GDM1 (cell line): Measurements from ENCODE around the gene FRMD4B.
A peak's percentile ranks its signal among the peaks of the same experiment; 100 is the strongest.

Experiments
- DNase-seq: peaks from one replicate; lab custom pipeline; 2025; lab: John Stamatoyannopoulos, UW

Gene FRMD4B

DNA sequence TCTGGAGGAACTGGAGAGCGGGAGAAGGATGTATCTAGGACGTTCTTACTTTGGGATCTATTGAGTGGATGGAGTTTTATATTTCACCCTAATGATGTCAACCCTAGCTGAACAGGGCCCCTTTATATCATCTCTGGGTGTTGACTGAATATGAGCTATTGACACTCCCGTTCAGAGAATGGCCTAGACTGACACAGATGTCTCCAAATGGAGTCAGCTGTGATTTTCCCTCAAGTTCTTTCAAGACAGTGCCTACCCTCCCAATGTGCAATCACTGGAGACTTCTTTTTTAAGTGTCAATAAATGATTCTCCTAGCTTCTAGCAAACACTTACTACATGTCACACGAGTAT, 63.8 kb downstream of the FRMD4B start:
- no peak for DNase-seq

DNA sequence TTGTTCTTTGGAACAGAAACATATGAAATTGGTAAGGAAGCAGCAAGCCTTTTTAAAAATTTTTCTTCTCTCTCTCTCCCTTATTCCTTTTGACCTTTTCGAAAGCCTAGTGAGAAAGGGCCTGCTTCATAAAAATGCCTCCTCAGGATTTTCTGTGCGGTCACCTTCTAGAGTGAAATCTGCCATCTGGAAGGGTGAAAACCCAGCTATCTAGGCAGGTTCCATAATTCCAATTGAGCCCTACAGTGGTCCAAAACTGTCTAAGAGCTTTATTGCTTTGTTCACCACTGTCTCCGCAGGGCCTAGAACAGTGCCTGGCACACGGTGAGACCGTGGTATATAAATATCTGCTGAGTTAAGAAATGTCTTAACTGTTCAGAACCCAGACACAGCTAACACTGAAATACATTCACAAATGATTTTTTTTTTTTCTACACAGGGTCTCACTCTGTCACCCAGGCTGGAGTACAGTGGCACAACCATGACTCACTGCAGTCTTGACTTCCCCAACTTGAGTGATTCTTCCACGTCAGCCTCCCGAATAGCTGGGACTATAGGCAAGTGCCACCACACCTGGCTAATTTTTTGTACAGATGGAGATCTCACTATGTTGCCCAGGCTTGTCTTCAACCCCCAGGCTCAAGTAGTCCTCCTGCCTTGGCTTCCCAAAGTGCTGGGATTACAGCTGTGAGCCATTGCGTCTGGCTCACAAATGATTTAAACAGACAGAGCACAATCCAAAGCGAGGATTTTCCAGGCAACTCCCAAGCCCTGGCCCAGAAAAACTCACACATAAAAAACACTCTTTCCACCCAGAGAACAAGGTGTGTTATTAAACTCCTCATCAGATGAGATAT, 64.4 kb downstream of the FRMD4B start:
- no peak for DNase-seq

DNA sequence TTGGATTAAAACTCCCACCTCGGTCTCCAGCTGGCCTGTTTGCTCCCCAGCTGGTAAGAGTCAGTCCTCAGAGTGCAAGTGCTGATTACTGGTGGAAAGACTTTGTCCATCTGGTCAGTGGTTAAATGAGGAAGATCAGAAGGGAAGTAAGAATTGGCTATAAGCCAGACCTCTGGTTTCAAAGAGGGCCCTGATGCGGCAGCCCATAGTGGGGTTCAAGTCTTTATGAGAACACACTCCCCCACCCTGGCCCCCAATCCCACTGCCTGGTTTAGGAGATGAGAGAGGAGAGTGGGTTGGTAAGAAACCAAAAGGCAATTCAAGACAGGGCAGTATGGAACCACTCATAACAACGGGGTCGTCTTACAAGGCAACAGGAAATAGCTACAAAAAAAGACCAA, 65.0 kb downstream of the FRMD4B start:
- DNase-seq: no peak

DNA sequence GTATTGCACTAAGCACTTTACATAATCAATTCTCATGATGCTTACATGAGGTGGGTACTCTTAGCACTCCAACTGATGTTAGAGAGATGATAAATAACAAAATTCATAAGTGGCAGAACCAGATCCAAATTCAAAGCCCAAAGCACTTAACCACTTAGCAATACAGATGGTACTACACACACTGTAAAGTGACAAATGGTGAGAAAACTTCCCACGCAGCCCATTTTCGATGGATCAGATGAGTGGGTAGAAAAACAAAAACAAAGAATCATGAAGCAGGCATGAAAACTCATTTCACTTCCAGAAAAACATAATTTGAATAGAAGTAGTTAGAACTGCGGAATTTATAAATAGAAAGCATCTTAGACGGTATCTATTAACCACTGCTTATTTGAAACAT, 66.2 kb downstream of the FRMD4B start:
- no peak for DNase-seq

DNA sequence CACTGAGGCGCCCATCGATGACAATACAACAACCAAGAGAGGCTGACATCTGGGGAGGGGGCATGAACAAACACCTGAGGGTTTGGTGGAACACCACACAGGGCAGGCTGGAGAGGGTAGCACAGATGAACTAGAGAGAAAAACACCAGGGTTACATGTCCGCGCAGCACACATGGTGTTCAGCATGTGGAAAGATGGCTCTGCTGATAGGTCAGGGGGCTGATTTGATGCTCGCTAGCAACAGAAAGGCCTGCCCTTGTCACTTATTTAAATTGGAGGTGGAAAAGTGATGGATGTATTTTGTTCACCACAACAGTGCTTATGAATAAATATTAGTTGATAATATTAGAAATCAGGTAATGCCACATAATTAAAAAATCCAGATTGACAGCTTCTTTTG, 67.5 kb downstream of the FRMD4B start:
- no peak for DNase-seq

DNA sequence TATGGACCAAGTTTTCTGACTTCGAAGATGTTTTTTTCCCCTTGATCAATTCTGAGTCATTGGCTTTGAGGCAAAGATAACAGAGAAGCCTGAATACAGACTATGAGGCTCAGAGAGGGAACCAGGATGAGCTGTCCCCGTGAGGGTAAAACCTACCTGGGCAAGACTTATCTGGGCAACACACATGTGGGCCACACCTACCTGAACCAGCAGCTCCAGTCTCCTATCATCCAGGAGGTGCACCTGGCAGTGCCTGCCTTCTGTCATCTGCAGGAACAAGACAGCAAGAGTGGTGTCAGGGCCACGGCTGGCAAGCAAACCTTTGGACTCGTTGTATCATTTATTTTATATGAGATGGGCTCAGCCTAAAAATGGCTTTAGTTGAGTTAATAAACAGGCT, 72.6 kb downstream of the FRMD4B start:
- no peak for DNase-seq

DNA sequence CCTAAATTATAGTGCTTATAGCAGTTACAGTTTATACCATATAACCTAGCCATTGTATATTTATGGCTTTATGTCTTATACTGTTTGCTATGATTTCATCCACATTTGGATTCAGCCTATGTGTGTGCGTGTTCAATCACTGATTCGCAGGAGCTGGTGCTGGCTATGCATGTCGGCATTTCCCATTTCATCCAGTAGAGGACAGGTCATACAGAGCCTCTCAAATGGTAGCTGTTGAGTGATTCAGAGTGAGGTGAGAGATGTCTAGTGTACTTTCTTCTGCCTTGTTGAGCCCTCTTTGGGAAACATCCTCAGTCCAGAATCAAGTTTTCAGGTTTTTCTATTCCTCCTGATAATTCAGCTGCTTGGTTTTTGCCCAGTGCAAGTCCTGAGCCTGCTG, 76.1 kb downstream of the FRMD4B start:
- no peak for DNase-seq

DNA sequence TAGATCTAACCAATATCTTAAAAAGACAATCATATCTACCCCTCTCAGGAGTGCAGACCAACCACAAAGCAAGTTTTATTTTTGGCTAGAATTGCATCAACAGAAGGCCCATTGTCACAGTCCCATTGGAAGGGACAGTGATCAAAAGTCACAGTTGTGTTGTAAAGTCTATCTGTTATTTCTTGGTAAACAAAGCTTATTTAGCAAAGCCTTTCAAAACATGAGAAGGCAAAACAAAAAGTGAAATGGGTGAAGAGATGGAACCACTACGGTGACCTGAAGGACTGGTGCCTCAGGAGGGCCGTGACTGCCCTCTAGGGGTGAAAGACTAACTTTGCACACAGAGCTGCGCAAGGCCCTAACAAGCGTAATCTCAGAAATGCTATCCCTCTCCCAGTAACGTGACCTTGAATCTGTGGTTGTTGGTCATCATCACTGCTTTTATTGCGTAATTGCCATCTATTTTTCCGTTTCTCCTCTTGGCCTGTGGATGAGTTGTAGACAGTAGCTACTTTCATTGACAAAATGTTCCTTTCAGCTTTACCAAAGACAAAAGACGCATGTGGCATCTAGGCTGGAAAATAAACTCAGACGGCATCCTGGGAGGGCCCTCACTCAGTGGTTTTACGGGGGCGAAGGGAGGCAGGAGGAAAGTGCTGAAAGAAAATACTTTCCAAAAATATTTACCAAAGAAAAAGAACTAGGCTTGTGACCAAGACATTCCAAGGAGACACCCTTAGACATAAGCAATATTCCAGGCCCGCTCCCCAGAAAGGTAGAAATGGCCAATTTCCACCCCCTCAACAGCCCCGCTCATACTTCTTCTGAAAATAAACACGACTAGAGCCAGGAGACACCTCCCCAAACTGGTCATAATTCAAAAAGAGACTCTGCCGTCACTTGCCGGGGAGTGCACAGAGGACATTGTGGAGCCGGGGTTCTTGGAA, 79.4 kb downstream of the FRMD4B start:
- peak; percentile 51 for DNase-seq

DNA sequence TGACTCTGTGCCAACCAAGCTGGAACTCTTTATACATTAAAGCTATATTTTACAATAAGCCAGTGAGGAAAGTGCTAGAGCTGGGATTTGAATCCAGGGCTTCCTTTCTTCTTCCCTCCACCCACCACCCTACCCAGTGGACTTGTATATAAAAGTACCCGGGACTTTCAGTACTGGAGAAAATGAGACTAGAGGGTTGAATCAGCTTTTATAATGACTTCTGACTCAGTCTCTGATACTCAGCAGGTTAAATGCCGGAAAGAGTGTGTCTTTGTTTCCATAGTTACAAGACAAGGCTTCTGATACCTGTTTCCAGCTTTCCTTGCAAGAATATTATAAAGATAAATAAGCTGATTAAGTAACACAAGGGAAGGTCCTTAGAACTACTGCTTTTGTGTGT, 80.9 kb downstream of the FRMD4B start:
- no peak for DNase-seq

DNA sequence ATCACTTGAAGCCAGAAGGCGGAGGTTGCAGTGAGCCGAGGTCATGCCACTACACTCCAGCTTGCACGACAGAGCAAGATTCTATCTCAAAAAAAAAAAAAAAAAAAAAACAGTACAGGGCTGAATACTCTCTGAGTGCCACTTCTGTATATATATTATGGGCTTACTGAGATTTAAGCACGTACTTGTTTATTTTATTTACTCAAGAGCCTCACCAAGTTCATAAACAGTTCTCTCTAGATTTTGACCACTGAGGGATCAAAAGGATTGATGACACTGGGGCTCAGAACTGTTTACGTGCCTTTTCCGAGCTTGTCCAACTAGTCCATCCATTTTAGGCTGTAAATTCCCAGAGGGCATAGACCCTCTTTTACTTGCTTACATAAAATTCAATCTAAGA, 81.5 kb downstream of the FRMD4B start:
- no peak for DNase-seq

DNA sequence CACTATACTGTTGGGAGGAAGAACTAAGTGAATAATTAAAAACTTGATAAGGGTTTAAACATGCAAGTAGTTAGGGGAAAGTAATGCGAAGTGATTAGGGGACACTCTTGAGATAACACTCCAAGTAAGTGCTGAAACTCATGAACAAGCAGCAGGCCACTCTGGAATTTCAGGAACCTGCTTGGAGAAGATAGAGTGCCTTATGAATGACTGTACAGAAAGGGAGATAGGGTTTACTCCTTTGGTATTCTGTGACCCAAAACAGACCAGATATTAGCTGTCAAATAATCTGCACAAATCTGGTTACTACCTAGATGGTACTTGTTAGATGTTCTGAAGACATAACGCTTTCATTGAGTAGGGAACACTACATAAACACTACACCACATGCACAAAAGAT, 85.6 kb downstream of the FRMD4B start:
- no peak for DNase-seq

DNA sequence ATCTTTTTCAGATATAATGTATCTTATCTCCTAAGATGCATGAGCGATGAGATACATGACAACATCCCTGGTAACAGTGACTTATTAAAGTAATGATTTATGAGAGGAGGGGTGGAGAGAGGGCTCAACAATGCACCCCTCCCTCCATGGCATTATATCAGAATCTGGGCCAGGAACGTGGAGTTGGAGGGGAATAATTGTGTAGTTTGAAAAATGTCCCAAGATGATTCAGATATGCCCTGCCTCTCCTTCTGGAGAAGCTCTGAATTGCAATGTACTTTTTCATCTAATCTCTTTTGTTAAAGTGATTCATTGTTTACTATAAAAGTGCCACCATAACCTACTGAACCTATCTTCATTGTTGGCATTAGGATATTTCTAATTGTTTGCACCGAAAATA, 86.5 kb downstream of the FRMD4B start:
- no peak for DNase-seq

DNA sequence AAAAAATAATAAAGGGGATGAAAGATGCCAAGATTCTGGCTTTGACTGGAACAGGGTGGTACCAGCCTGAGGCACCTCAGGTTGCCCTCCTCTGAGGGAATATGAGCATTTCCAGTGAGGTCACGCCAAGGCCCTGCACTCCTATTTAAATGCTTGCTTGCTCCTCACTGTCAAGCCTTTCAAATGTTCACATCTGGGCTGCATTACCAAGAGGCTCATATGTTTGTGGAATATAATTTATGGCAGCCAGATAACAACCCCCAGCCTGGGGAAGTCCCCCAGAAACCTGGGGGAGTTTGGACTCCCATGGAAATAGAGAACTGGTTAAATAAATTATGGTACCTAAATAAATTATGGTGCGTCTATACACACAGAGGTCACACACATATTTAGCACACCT, 88.4 kb downstream of the FRMD4B start:
- DNase-seq: no peak

DNA sequence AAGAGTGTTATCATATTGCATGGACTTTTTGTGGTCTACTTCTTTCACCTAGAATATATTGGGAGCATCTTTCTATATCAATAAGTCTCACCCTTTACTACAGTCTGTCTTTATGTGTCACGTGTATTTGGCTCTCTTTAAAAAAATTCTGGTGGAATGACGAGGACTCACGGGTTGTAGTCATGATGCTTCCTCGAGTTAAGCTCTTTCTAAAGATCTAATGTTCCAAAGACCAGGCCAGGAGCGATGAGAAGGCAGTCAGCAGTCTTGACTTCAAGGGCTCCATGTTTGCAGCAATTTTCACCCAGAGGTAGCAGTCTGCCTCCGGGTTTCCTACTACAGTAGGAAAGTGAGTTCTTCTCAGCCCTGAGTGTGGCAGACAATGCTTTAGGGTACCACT, 88.9 kb downstream of the FRMD4B start:
- no peak for DNase-seq

DNA sequence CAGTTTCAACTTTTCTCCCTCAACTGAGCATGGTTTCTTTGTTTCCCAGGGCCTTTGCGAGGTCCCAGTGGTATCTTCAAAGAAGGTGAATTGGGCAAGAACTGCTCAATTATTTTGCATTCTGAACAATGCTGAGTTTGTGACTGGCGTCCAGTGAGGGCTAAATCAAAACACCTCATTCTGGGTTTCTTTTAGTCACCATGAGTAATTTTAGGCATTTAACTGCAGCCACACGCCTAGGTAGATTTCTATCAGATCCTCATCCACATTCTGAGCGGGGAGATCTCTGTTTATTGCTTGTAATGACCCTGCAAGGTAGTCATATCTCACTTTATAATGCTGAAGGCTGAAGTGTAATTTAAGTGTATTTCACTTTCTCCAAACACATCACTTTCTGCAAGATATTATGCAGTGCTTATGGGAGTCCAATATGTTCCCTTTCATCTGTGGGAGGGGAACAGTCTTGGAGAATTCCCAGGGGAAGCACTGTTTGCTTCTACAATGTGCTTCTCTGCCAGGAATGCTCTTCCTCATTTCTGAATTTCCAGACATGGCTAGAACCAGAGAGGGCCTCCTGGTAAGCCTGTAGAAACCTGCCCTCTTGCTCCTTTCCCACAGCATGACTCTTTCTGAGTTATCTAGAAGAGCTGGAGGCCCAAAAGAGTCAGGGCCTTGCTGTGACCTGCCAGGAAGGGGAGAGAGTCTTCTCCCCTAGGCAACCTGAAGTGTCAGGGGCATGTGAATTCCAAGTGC, 91.7 kb downstream of the FRMD4B start:
- DNase-seq: no peak

DNA sequence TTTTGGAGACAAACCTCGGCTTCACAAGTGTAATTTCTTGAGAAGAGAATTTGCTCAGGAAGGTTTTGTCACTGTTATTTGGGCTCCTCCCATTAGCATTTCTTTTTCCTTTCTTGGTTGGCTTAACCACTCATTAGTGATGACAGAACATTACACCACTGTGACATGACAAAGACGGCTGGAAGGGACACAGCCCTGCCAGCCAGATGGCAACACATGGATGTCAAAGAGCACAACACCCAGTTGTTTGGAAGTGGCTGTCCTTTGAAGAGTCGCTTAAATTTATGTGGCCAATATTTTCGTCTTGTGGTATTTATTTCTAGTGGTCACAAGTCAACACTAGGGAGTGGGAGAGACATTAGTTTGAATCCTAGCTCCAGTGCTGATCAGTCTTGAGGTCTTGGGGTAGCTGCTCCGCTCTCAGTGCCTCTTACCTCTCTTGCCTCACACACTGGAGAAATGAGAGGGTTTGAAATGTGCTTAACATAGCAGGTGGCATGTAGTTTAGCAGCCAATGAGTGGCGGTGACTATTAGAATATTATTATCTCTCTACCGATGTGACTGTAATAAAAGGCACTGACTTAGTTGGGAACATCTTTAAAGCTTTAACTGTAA, 92.8 kb downstream of the FRMD4B start:
- no peak for DNase-seq

DNA sequence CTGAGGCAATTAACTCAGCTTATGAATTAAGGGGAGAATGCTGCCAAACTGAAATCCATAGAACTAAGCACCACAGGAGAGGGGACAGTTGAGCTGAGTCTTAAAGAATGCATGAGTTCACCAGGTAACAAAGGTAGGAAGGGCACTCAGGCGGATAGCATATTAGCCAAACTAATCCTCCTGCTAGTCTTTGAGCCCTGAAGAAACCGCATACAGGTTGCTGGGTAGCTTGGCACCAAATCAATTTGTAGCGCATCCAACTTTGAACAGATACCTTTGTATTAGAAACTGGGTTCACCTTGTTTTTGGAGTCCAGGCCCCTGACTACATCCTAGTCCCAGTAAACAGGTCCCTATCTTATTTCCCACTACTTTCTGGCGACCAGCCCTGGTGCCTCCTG, 93.7 kb downstream of the FRMD4B start:
- DNase-seq: no peak

DNA sequence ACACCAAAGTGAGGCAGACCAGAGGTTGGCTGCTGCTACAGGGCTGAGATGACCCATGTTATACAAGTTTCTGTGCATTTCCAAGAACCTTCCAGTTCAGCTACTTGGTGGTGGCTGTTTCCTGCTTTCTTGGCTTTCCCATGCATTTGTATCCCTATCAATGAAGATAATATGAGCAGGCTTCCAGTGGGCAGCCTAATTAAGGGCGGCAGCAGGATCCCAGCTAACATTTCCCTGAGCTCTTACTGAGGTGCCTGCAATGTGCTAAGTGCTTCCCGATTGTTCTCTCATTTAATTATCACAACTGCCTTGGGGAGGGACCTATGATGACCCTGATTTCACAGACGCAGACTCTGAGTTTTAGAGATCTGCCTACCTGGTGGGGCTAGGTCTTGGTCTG, 95.5 kb downstream of the FRMD4B start:
- no peak for DNase-seq

DNA sequence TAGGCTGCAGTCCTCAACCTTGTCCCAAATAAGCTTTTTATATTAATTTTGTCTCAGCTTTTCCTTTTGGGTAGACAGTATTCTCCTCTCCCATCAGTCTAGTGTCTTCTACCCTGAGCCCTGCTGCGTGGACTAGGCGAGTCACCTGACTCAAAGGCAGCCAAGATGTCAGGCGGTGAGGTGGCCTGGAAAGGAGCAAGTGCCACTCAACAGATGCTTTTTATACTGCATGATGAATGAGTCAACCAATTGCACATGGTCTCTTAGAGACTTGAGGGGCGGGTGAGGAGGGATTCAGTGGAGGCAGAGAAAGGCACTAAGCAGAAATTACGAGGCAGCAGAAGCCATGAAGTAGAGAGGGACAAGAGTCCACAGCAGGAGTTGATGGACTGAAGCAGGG, 95.9 kb downstream of the FRMD4B start:
- no peak for DNase-seq

DNA sequence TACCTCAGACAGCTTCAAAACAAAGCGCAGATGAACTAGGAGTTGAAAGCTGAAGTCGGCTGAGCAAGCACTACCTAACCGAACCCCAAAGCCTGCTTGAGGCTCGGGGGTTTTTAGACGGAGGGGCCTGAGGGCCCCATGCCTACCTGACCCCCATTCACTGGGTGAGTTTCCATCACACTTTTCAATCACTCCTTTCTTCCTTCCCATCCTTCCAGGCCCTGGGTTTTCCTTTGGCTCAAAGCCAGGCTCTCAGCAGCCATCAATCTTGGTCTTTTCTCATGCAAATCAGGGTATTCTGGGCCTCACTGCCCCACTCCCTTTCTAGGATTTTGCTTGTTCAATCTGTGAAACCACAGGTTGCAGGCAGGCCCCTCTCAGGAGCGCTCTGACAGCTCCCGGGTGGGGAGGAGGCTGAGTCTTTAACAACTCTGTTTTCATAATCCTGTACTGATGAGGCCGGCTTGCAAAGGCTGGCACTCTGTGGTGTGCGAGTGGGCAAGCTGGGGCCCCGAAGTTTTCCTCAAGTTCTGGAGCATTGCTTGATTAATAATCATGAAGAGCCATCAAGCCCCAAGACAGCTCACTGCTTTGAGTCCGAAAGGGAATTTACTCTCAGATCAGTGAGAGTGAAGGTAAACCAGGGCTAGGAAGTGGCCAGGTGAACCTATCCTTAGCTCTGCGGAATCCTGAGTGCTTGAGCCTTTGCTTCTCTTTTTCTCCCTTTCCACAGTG, 97.6 kb downstream of the FRMD4B start:
- no peak for DNase-seq

DNA sequence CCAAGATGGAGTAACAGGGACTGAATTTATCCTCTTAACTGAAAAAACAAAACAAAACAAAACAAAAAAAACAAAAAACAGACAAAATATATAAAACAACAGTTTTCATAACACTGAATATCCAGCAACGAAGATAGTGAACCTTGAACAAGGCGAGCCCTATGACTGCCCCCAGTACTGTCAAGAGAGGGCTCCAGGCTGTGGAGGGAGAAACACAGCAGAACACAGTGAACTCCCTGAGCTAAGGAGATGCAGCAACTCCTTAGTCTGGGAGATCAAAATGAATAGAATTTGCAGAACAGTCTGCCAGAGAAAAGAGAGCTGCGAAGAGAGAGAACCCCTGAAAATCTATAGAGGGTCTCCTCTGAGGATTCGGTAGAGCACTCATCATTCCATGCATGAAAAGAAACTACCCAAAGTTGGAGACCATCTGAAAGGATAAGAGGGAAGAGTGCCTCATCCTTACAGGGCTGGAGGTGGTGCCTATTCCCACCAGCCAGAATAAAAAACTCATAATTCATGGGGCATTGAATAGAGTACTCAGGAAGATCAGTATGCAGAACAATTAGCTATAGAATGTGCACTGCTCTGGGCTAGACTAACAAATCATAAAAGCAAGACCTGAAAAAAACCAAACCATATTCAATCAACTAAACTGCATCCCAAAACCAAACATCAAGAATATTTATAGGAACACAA, 101.8 kb downstream of the FRMD4B start:
- no peak for DNase-seq
